WI38 (cell line): ENCODE results near the gene KDF1.

ENCODE experiments used
- H3K4me3 ChIP-seq: 2 replicates; pipeline ENCODE4 v1.5.1; 2011; ENCODE audit warnings: low read depth, mild to moderate bottlenecking, control low read depth, low read length
- CTCF ChIP-seq: IDR thresholded peaks from 2 replicates; pipeline ENCODE4 v1.5.1; 2012; ENCODE audit warnings: low read depth, mild to moderate bottlenecking, control low read depth, low read length

KDF1 gene

GRCh38 chr1:27004471-27005165, 44.4 kb upstream of the KDF1 start:
- H3K4me3 ChIP-seq = no peak overlapping the region
- TF ChIP-seq CTCF = no peak

- H3K4me3 ChIP-seq = no peak overlapping the region
- TF ChIP-seq CTCF = no peak
Measured at GRCh38 chr1:27003745-27004470, 43.6 kb upstream of the KDF1 start.

GRCh38 chr1:27001570-27002360, 41.5 kb upstream of the KDF1 start:
- H3K4me3 ChIP-seq = no peak overlapping the region
- no peak for TF ChIP-seq CTCF

- no peak for TF ChIP-seq CTCF
Measured at GRCh38 chr1:27000817-27001460, 40.7 kb upstream of the KDF1 start.

GRCh38 chr1:27000090-27000816, 40.0 kb upstream of the KDF1 start:
- no peak overlapping the region for H3K4me3 ChIP-seq

More at GRCh38 chr1:27000817-27001460, 40.7 kb upstream of the KDF1 start:
- H3K4me3 ChIP-seq = no peak overlapping the region

More at GRCh38 chr1:27000090-27000816, 40.0 kb upstream of the KDF1 start:
- TF ChIP-seq CTCF = no peak
